GM12801 (cell line): ENCODE measurements around the gene MGAT4C.

Experiments
- CTCF ChIP-seq: IDR thresholded peaks from one replicate; pipeline ENCODE4 v1.5.1; 2011; ENCODE audit warnings: control low read depth; ENCODE audit not compliant: insufficient read length; ENCODE audit errors: extremely low read depth

MGAT4C gene

GRCh38 chr12:86193931-86194330, 62.3 kb downstream of the MGAT4C start:
- no peak for TF ChIP-seq CTCF

GRCh38 chr12:86188226-86188625, 68.0 kb downstream of the MGAT4C start:
- no peak for TF ChIP-seq CTCF

GRCh38 chr12:86186449-86186848, 69.7 kb downstream of the MGAT4C start:
- no peak for TF ChIP-seq CTCF

GRCh38 chr12:86179855-86180254, 76.3 kb downstream of the MGAT4C start:
- TF ChIP-seq CTCF = no peak

- TF ChIP-seq CTCF = no peak
These were observed 82.0 kb downstream of the MGAT4C start for GRCh38 chr12:86174188-86174587.

GRCh38 chr12:86172913-86173443, 83.2 kb downstream of the MGAT4C start:
- TF ChIP-seq CTCF = no peak

- no peak for TF ChIP-seq CTCF
These were observed 86.1 kb downstream of the MGAT4C start for GRCh38 chr12:86170051-86170450.

- TF ChIP-seq CTCF = no peak
These were observed 97.2 kb downstream of the MGAT4C start for GRCh38 chr12:86158956-86159355.
